ENCODE data around the gene MAP2K5. TPM values are rescaled to one million over a fixed set of nuclear protein-coding genes. Genes with fewer than 3 reads are reported as not detected.

MAP2K5 gene
- total RNA-seq, 1 experiment from 2014 or later, result 15.0 TPM

DNA sequence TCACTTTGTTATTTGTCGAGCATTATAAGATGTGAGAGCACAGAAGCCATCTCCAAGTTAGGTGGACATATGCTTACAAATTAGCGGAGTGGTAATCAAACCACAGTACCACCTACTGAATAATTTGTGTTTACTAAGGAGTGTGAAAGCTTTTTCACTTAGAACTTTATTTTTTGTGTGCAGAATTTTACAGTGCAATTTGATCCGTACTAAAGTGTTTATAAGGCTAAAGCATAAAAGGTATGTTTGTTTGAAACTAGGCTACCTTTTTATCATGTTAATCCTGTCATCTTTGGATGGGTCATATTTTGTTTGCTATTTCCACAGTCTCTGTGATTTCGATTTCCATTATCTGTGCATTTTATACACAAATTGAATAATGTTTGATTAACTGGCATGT, 37.5 kb downstream of the MAP2K5 start:
- Histone ChIP-seq H3K27ac (ENCODE audit: insufficient read length, low read depth, low read length) (no peak overlapping the region), H3K23ac (ENCODE audit: insufficient read length, low read depth, low read length) (no peak overlapping the region), H4K8ac (replicated peaks; ENCODE audit: insufficient read length, low read depth, low read length) (no peak overlapping the region), H2BK5ac (ENCODE audit: insufficient read length, low read length) (no peak overlapping the region), H2BK12ac (ENCODE audit: insufficient read length, low read depth, low read length) (no peak overlapping the region), H3K79me2 (ENCODE audit: insufficient read depth, low read length) (no peaks in the 10 kb centered on the region), H2AK5ac (ENCODE audit: insufficient read length, low read length) (no peak overlapping the region), H3T11ph (ENCODE audit: low read length) (no peak overlapping the region), H3K9ac (ENCODE audit: extremely low read depth, insufficient read length, low read length) (no peak overlapping the region), H3K23me2 (ENCODE audit: insufficient read length, low read depth, low read length, poor library complexity, severe bottlenecking) (no peaks in the 10 kb centered on the region), H4K20me1 (ENCODE audit: control insufficient read depth, insufficient read depth, insufficient read length) (no peaks in the 10 kb centered on the region), H2BK15ac (ENCODE audit: low read depth, low read length) (no peak overlapping the region), H2AFZ (ENCODE audit: low read length) (no peak overlapping the region), H2BK20ac (ENCODE audit: low read depth, low read length, poor library complexity, severe bottlenecking) (no peak overlapping the region), H3K4me2 (ENCODE audit: insufficient read depth, insufficient read length, low read length) (no peak overlapping the region), H3K9me3 (ENCODE audit: control insufficient read depth, low read depth, low read length) (no peaks in the 10 kb centered on the region), H3K79me1 (ENCODE audit: insufficient read depth, low read depth, low read length, poor library complexity, severe bottlenecking) (no peaks in the 10 kb centered on the region), H3K56ac (ENCODE audit: insufficient read length, low read depth, low read length) (no peak overlapping the region), H4K91ac (ENCODE audit: insufficient read length, low read depth, low read length) (no peak overlapping the region), H3K14ac (ENCODE audit: insufficient read depth, low read length) (no peak overlapping the region), H3K18ac (ENCODE audit: insufficient read length, low read depth, low read length) (no peak overlapping the region), H2BK120ac (ENCODE audit: low read depth, low read length, poor library complexity, severe bottlenecking) (no peak overlapping the region), H3K27me3 (ENCODE audit: insufficient read depth, low read length) (no peaks in the 10 kb centered on the region), H3K4me1 (ENCODE audit: insufficient read depth, low read length) (no peaks in the 10 kb centered on the region; the same call in 1 of the 2 replicates), H4K5ac (ENCODE audit: insufficient read length, low read depth, low read length) (no peak overlapping the region), H3K4ac (ENCODE audit: low read depth, low read length) (no peak overlapping the region)
- no CpG with 5 or more reads among the region's 4 CpGs for WGBS (ENCODE audit: extremely low coverage, insufficient read length, low lambda C conversion rate)
- Mint-ChIP-seq H3K4me1 (peaks cover 5 to 6% of the 10 kb centered on the region in 2 experiments), H3K27ac (no peak overlapping the region), H3K36me3 (ENCODE audit: insufficient read depth in 1 of 3, low read depth in 3 of 3) (no peaks in the 10 kb centered on the region), H3K27me3 (ENCODE audit: low read depth) (no peaks in the 10 kb centered on the region), H3K4me3 (no peak overlapping the region), H3K9me3 (no peaks in the 10 kb centered on the region)
- DNase-seq, result no peak
- TF ChIP-seq, protein P1, sequence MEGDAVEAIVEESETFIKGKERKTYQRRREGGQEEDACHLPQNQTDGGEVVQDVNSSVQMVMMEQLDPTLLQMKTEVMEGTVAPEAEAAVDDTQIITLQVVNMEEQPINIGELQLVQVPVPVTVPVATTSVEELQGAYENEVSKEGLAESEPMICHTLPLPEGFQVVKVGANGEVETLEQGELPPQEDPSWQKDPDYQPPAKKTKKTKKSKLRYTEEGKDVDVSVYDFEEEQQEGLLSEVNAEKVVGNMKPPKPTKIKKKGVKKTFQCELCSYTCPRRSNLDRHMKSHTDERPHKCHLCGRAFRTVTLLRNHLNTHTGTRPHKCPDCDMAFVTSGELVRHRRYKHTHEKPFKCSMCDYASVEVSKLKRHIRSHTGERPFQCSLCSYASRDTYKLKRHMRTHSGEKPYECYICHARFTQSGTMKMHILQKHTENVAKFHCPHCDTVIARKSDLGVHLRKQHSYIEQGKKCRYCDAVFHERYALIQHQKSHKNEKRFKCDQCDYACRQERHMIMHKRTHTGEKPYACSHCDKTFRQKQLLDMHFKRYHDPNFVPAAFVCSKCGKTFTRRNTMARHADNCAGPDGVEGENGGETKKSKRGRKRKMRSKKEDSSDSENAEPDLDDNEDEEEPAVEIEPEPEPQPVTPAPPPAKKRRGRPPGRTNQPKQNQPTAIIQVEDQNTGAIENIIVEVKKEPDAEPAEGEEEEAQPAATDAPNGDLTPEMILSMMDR (conservative IDR thresholded peaks at IDR 0.05), result no peak
